Keratinocyte (primary cell): Measurements from ENCODE around the gene NME7. TPM values are rescaled to one million over a fixed set of nuclear protein-coding genes. Genes with fewer than 3 reads are reported as not detected.
"Not testable (repeated sequence)": the region's sequence is repeated elsewhere in the genome, so short reads cannot be mapped to it uniquely, and the experiment has no call there.

Source experiments
- DNase-seq: peaks from one replicate; pipeline ENCODE4 v3.0.0-alpha.2; 2011; ENCODE audit warnings: low read depth, missing footprints, low spot score
- FAIRE-seq: peaks from 2 replicates; lab custom pipeline; 2011; peaks lifted over from hg19 to GRCh38; lab: Jason Lieb, UNC
- H2AFZ ChIP-seq: 2 replicates; pipeline ENCODE4 v1.6.0; 2012; ENCODE audit warnings: low read length, control low read depth, inconsistent platforms; ENCODE audit not compliant: control insufficient read depth
- H3K27ac ChIP-seq: 2 replicates; pipeline ENCODE4 v1.5.1; 2011; ENCODE audit warnings: low read length; ENCODE audit not compliant: control insufficient read depth, insufficient read depth
- H3K27me3 ChIP-seq: 3 replicates; pipeline ENCODE4 v1.6.0; 2011; ENCODE audit warnings: low read length; ENCODE audit not compliant: control insufficient read depth, insufficient read depth; ENCODE audit errors: extremely low read depth
- H3K36me3 ChIP-seq, 2 experiments: 2 replicates in 1 of 2; 3 replicates in 1 of 2; pipeline ENCODE4 v1.5.1; 2011; ENCODE audit warnings: low read length in 2 of 2, mild to moderate bottlenecking in 1 of 2; ENCODE audit not compliant: control insufficient read depth in 2 of 2, insufficient read depth in 2 of 2; ENCODE audit errors: extremely low read depth in 1 of 2
- H3K4me1 ChIP-seq: 3 replicates; pipeline ENCODE4 v1.5.1; 2011; ENCODE audit warnings: low read length; ENCODE audit not compliant: control insufficient read depth, insufficient read depth; ENCODE audit errors: extremely low read depth
- H3K4me2 ChIP-seq: 3 replicates; pipeline ENCODE4 v1.6.0; 2011; ENCODE audit warnings: low read depth, low read length; ENCODE audit not compliant: control insufficient read depth, insufficient read depth; ENCODE audit errors: extremely low read depth
- H3K4me3 ChIP-seq, 3 experiments: fragments of 200-600 bp in 1 of 3; sonication (generic) in 1 of 3; 2 replicates in 2 of 3; 3 replicates in 1 of 3; pipeline ENCODE4 v1.5.1; 2011 to 2016; ENCODE audit warnings: low read length in 3 of 3, mild to moderate bottlenecking in 3 of 3, control low read depth in 2 of 3, inconsistent platforms in 1 of 3, low read depth in 1 of 3, mixed read lengths in 1 of 3, mixed run types in 1 of 3, moderate library complexity in 1 of 3; ENCODE audit not compliant: control insufficient read depth in 2 of 3, insufficient read depth in 2 of 3; ENCODE audit errors: extremely low read depth in 1 of 3
- H3K79me2 ChIP-seq: 2 replicates; pipeline ENCODE4 v1.6.0; 2012; ENCODE audit warnings: low read length; ENCODE audit not compliant: control insufficient read depth, insufficient read depth
- H3K9ac ChIP-seq: 3 replicates; pipeline ENCODE4 v1.6.0; 2011; ENCODE audit warnings: low read length; ENCODE audit not compliant: control insufficient read depth, insufficient read depth; ENCODE audit errors: extremely low read depth
- H3K9me1 ChIP-seq: 3 replicates; pipeline ENCODE4 v1.6.0; 2011; ENCODE audit warnings: low read length; ENCODE audit not compliant: control insufficient read depth, insufficient read depth; ENCODE audit errors: extremely low read depth
- H3K9me3 ChIP-seq: 2 replicates; pipeline ENCODE4 v1.5.1; 2012; ENCODE audit warnings: low read depth, low read length; ENCODE audit not compliant: control insufficient read depth
- H4K20me1 ChIP-seq: 3 replicates; pipeline ENCODE4 v1.6.0; 2011; ENCODE audit warnings: low read length; ENCODE audit not compliant: control insufficient read depth, insufficient read depth; ENCODE audit errors: extremely low read depth
- CTCF ChIP-seq, 3 experiments: IDR thresholded peaks in 1 of 3; conservative IDR thresholded peaks in 1 of 3; optimal IDR thresholded peaks in 1 of 3; 2 replicates in 2 of 3; 3 replicates in 1 of 3; pipeline versions ENCODE3 to v1.5.1; 2011; ENCODE audit warnings: low read length in 3 of 3, mild to moderate bottlenecking in 3 of 3, moderate library complexity in 2 of 3, control low read depth in 1 of 3, inconsistent platforms in 1 of 3; ENCODE audit not compliant: insufficient read depth in 2 of 3; ENCODE audit errors: extremely low read depth in 1 of 3
- EZH2 ChIP-seq: IDR thresholded peaks from one replicate; pipeline ENCODE4 v1.6.1; 2012; ENCODE audit warnings: inconsistent platforms, mild to moderate bottlenecking, low read length, moderate library complexity
- dilution Hi-C: fragments of 300-500 bp; cut with MboI; formaldehyde crosslinking; loops from one replicate; pipeline ENCODE4 v1.7.0; 2020; ENCODE audit warnings: low sequenced_read_pairs; ENCODE audit not compliant: extremely low pct_ligation_motif_present
- polyA plus RNA-seq, 5 experiments: library from polyadenylated mRNA; depleted of rRNA in 3 of 5; stranded (reverse) in 3 of 5; stranded (forward) in 1 of 5; unstranded in 1 of 5; fragments of >200 nt; gene quantifications; 1 replicate in 1 of 5; 2 replicates in 3 of 5; 3 replicates in 1 of 5; pipeline versions ENCODE4 v1.2.1 to v1.2.3, GENCODE V29; 2011 to 2012; ENCODE audit warnings: missing spikeins in 2 of 5, low read depth in 1 of 5, low replicate concordance in 1 of 5

The NME7 gene
- polyA plus RNA-seq, 1 donor (not counting 4 experiments of a cell fraction or from before 2014, with no cell fraction given), result 52.9 TPM

- Histone ChIP-seq H3K9ac (no peak overlapping the region), H4K20me1 (no peaks in the 10 kb centered on the region), H3K4me2 (no peak overlapping the region), H3K27me3 (no peaks in the 10 kb centered on the region), H3K79me2 (peaks cover 6% of the 10 kb centered on the region), H3K9me3 (no peaks in the 10 kb centered on the region), H3K36me3 (peaks cover 0 to 2% of the 10 kb centered on the region in 2 experiments), H3K27ac (no peak overlapping the region), H2AFZ (no peak overlapping the region), H3K9me1 (no peaks in the 10 kb centered on the region), H3K4me1 (no peaks in the 10 kb centered on the region), H3K4me3 (no peak overlapping the region)
- DNase-seq (no peak), FAIRE-seq (no peak)
- TF ChIP-seq CTCF (optimal IDR thresholded peaks at IDR 0.05 in 1 of 3, IDR thresholded peaks at IDR 0.05 in 1 of 3, conservative IDR thresholded peaks at IDR 0.05 in 1 of 3; ENCODE audit: extremely low read depth in 1 of 3, insufficient read depth in 2 of 3, low read length in 3 of 3), result no peak
- TF ChIP-seq EZH2, result no peak
- dilution Hi-C loops, result no loop called here
These were observed 22.1 kb downstream of the NME7 start for GRCh38 chr1:169345511-169345910.

GRCh38 chr1:169342096-169342495 lies 25.5 kb downstream of the NME7 start:
- H3K4me2 ChIP-seq, dilution Hi-C loops: not testable (repeated sequence)

GRCh38 chr1:169340882-169341281 lies 26.7 kb downstream of the NME7 start:
- no peak for DNase-seq
- no peaks in the 10 kb centered on the region for H3K4me1 ChIP-seq
- FAIRE-seq, result no peak
- no peak overlapping the region for H3K4me3 ChIP-seq
- TF ChIP-seq CTCF (optimal IDR thresholded peaks at IDR 0.05 in 1 of 3, IDR thresholded peaks at IDR 0.05 in 1 of 3, conservative IDR thresholded peaks at IDR 0.05 in 1 of 3; ENCODE audit: extremely low read depth in 1 of 3, insufficient read depth in 2 of 3, low read length in 3 of 3) (no peak), EZH2 (no peak)
- peaks cover 0 to 2% of the 10 kb centered on the region in 2 experiments for H3K36me3 ChIP-seq
- H4K20me1 ChIP-seq, result no peaks in the 10 kb centered on the region
- H2AFZ ChIP-seq, result no peak overlapping the region
- no peak overlapping the region for H3K4me2 ChIP-seq
- dilution Hi-C loops, result no loop called here
- H3K27me3 ChIP-seq, result no peaks in the 10 kb centered on the region
- no peaks in the 10 kb centered on the region for H3K9me1 ChIP-seq
- no peak overlapping the region for H3K27ac ChIP-seq
- H3K9ac ChIP-seq, result no peak overlapping the region
- no peaks in the 10 kb centered on the region for H3K79me2 ChIP-seq
- no peaks in the 10 kb centered on the region for H3K9me3 ChIP-seq

More at GRCh38 chr1:169342096-169342495, 25.5 kb downstream of the NME7 start:
- H3K4me3 ChIP-seq, H3K9me1 ChIP-seq, H3K36me3 ChIP-seq, H3K9ac ChIP-seq, H3K27ac ChIP-seq, H3K9me3 ChIP-seq, H3K79me2 ChIP-seq, H3K27me3 ChIP-seq, FAIRE-seq, H2AFZ ChIP-seq, H3K4me1 ChIP-seq, DNase-seq, H4K20me1 ChIP-seq: not testable (repeated sequence)
